IgD-negative memory B cell (primary cell): ENCODE measurements around the gene EPRS1. TPM values are rescaled to one million over a fixed set of nuclear protein-coding genes. Genes with fewer than 3 reads are reported as not detected.

ENCODE experiments used
- H3K27ac Mint-ChIP-seq, 3 donors: one replicate each; pipeline ENCODE4 v1.8.0; 2020 to 2022; ENCODE audit warnings: mild to moderate bottlenecking in 3 of 3, mixed read lengths in 3 of 3, moderate library complexity in 1 of 3
- H3K27me3 Mint-ChIP-seq: one replicate; pipeline ENCODE4 v1.8.0; 2021; ENCODE audit warnings: mixed read lengths
- H3K36me3 Mint-ChIP-seq: one replicate; pipeline ENCODE4 v1.8.0; 2020; ENCODE audit warnings: mild to moderate bottlenecking, mixed read lengths
- H3K4me1 Mint-ChIP-seq, 3 donors: one replicate each; pipeline ENCODE4 v1.8.0; 2020 to 2022; ENCODE audit warnings: mixed read lengths in 3 of 3, mild to moderate bottlenecking in 1 of 3
- H3K4me3 Mint-ChIP-seq, 4 donors: one replicate each; pipeline ENCODE4 v1.8.0; 2020 to 2022; ENCODE audit warnings: mild to moderate bottlenecking in 4 of 4, mixed read lengths in 4 of 4, moderate library complexity in 3 of 4
- H3K9me3 Mint-ChIP-seq, 3 donors: one replicate each; pipeline ENCODE4 v1.8.0; 2020 to 2021; ENCODE audit warnings: mixed read lengths in 3 of 3, mild to moderate bottlenecking in 1 of 3
- polyA plus RNA-seq: library from polyadenylated mRNA; unstranded; fragments of 300-500 nt; fragmentation: Illumina TruSeq; gene quantifications from one replicate; pipeline ENCODE4 v1.2.3, GENCODE V29; 2021

Gene EPRS1
- polyA plus RNA-seq, 1 donor from 2014 or later, result 53.4 TPM

- peaks cover 0 to 2% (median 0%) of the 10 kb centered on the region in 3 donors for H3K4me1 Mint-ChIP-seq
- H3K27me3 Mint-ChIP-seq, result no peaks in the 10 kb centered on the region
- no peak overlapping the region for H3K27ac Mint-ChIP-seq
- no peak overlapping the region for H3K4me3 Mint-ChIP-seq
- H3K36me3 Mint-ChIP-seq, result peaks cover 2% of the 10 kb centered on the region
- no peaks in the 10 kb centered on the region for H3K9me3 Mint-ChIP-seq
These were observed 40.8 kb downstream of the EPRS1 start for GRCh38 chr1:220005489-220005888.

- no peak overlapping the region for H3K4me3 Mint-ChIP-seq
- peaks cover 0 to 2% (median 0%) of the 10 kb centered on the region in 3 donors for H3K4me1 Mint-ChIP-seq
- peak overlapping the region in 1 of 3 donors; percentile 57 for H3K27ac Mint-ChIP-seq
- no peaks in the 10 kb centered on the region for H3K27me3 Mint-ChIP-seq
- peaks cover 2% of the 10 kb centered on the region for H3K36me3 Mint-ChIP-seq
- no peaks in the 10 kb centered on the region for H3K9me3 Mint-ChIP-seq
These were observed 42.5 kb downstream of the EPRS1 start for GRCh38 chr1:220003610-220004299.

DNA sequence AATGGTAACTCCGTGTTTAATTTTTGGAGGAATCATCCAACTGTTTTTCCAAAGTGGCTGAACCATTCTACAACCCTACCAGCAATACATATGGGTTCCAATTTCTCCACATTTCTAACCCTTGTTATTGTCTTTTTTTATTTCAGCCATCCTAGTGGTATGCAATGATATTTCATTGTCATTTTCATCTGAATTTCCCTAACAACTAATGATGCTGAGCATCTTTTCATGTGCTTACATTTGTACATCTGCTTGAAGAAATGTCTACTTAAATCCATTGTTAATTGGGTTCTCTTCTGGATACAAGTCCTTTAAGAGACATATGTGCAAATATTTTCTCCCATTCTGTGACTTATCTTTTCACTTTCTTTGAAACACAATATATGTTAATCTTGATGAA lies 43.3 kb downstream of the EPRS1 start:
- peaks cover 2% of the 10 kb centered on the region for H3K36me3 Mint-ChIP-seq
- peaks cover 0 to 2% (median 0%) of the 10 kb centered on the region in 3 donors for H3K4me1 Mint-ChIP-seq
- no peaks in the 10 kb centered on the region for H3K27me3 Mint-ChIP-seq
- no peaks in the 10 kb centered on the region for H3K9me3 Mint-ChIP-seq
- H3K27ac Mint-ChIP-seq, result peak overlapping the region in 1 of 3 donors; percentile 13
- no peak overlapping the region for H3K4me3 Mint-ChIP-seq

DNA sequence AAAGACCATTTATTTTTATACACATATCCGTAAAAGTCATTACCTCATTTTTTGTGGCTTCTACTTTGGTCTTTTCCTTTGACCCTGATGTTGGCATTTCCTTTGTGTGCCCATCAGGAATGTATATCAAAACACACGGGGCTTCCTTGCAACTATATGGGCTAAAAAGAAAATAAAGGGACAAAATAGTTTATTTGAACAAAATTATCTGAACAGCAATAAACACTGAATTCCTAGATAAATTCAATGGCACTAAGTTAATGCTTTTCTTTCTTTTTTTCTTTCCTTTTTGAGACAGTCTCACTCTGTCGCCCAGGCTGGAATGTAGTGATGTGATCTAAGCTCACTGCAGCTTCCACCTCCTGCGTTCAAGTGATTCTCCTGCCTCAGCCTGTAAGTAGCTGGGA lies 45.2 kb downstream of the EPRS1 start:
- Mint-ChIP-seq H3K4me3 (no peak overlapping the region), H3K36me3 (no peaks in the 10 kb centered on the region), H3K27me3 (no peaks in the 10 kb centered on the region), H3K27ac (peak overlapping the region in 1 of 3 donors; percentile 23), H3K9me3 (no peaks in the 10 kb centered on the region), H3K4me1 (peaks cover 0 to 2% (median 0%) of the 10 kb centered on the region in 3 donors)

DNA sequence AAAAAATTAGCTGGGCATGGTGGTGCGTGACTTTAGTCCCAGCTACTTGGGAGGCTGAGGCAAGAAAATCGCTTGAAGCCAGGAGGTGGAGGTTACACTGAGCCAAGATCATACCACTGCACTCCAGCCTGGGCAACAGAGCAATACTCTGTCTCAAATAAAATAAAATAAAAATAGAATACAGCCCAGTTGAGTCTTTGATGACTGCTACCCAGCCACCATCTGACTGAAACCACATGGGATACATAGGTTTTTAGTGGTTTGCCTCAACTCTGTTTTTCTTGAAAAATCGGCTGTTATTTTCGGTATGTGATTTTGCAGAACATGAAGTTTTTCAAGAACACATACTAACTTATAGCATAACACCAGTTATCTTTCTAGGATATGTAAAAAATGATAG lies 46.5 kb downstream of the EPRS1 start:
- Mint-ChIP-seq H3K4me3 (no peak overlapping the region), H3K9me3 (no peaks in the 10 kb centered on the region), H3K36me3 (no peaks in the 10 kb centered on the region), H3K27me3 (no peaks in the 10 kb centered on the region), H3K27ac (no peak overlapping the region), H3K4me1 (peaks cover 0 to 3% (median 0%) of the 10 kb centered on the region in 3 donors)

Other genes with a start within 250 kb of the EPRS1 start
- not detected for gene SLC30A10, start 117.9 kb downstream of the EPRS1 start, polyA plus RNA-seq
- 22.4 TPM for gene BPNT1, start 43.3 kb upstream of the EPRS1 start, polyA plus RNA-seq
- 58.6 TPM for gene IARS2, start 47.6 kb upstream of the EPRS1 start, polyA plus RNA-seq
- gene RAB3GAP2, start 225.9 kb upstream of the EPRS1 start, polyA plus RNA-seq, result 25.6 TPM